Measurements from ENCODE around the gene GPER1. TPM values are rescaled to one million over a fixed set of nuclear protein-coding genes. Genes with fewer than 3 reads are reported as not detected.
A peak's percentile ranks its signal among the peaks of the same experiment; 100 is the strongest.
"Not testable (repeated sequence)": the region's sequence is repeated elsewhere in the genome, so short reads cannot be mapped to it uniquely, and the experiment has no call there.

Gene GPER1
- total RNA-seq, 2 experiments from 2014 or later, result 0.13 TPM; not detected in 1

DNA sequence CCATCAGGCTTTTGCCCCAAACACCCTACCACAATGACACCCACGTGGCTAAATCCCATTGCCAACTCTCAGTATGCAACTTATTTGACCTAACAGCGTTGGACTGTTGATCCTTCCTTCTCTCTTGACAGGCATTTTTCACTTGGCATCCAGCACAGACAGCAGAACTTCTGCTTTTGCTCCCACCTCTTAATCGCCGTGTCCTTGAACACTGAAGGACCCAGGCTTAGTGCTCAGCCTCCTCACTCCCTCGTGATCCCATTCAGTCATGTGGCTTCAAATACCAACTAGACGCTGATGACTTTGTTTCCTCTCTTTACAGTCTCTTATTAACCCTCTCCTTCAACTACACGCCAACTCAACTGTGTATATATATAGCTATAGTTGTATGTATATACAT is 47.0 kb downstream of the GPER1 start:
- Mint-ChIP-seq H3K27me3 (ENCODE audit: low read depth) (no peaks in the 10 kb centered on the region), H3K4me3 (no peak overlapping the region), H3K27ac (no peak overlapping the region), H3K36me3 (ENCODE audit: low read depth) (peaks cover 9% of the 10 kb centered on the region), H3K4me1 (ENCODE audit: low read depth) (peaks cover 21% of the 10 kb centered on the region), H3K9me3 (ENCODE audit: insufficient read depth) (peaks cover 5% of the 10 kb centered on the region)
- POLR2A ChIA-PET, result no interaction called here
- no peak for ATAC-seq
- DNase-seq, result no peak
- CTCF ChIA-PET, result no interaction called here

DNA sequence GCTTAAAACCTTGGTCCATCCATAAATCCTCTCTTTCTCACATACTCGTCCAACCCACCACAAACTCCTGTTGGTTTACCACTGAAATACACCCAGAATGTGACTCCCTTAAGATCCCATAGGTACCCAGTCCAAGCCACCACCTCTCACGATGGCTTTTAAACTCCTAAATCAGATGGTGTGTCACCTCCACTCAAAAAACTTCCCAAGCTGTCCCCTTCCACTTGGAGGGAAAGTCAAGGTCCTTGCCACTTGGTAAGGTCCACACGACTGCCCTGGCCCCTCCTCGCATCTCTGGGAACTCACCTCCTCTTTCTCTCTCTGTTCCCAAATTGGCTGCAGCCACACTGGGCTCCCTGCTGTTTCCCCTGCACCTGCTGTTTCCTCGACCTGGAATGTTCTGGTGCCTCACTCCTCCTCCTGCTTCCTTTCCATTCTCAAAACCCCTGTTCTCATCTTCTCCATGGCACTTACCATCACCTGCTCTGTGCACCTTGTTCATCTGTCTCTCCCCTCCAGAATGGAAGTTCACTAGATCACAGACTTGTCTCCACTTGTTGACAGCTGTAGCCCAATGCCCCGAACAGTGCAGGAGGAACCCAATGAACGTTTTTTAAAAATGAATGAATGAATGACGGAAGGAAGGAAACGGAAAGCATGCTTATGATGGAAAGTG is 49.1 kb downstream of the GPER1 start:
- Mint-ChIP-seq H3K9me3 (ENCODE audit: insufficient read depth) (peaks cover 1% of the 10 kb centered on the region), H3K36me3 (ENCODE audit: low read depth) (peaks cover 5% of the 10 kb centered on the region), H3K27ac (peak overlapping the region; percentile 72), H3K27me3 (ENCODE audit: low read depth) (no peaks in the 10 kb centered on the region), H3K4me1 (ENCODE audit: low read depth) (peaks cover 21% of the 10 kb centered on the region), H3K4me3 (peak overlapping the region; percentile 80)
- ATAC-seq (no peak), DNase-seq (no peak)
- POLR2A ChIA-PET, result interaction anchor here (1.8 kb wide), 1 partner anchor 23 kb away, joined by 9 read pairs; the partner anchor contains the start of gene ZFAND2A
- CTCF ChIA-PET, result interaction anchor here (0.6 to 3.7 kb wide), 12 partner anchors 24 to 295 kb away, joined by 3 to 29 read pairs (median 9); partner anchors contain the start of gene GPER1

DNA sequence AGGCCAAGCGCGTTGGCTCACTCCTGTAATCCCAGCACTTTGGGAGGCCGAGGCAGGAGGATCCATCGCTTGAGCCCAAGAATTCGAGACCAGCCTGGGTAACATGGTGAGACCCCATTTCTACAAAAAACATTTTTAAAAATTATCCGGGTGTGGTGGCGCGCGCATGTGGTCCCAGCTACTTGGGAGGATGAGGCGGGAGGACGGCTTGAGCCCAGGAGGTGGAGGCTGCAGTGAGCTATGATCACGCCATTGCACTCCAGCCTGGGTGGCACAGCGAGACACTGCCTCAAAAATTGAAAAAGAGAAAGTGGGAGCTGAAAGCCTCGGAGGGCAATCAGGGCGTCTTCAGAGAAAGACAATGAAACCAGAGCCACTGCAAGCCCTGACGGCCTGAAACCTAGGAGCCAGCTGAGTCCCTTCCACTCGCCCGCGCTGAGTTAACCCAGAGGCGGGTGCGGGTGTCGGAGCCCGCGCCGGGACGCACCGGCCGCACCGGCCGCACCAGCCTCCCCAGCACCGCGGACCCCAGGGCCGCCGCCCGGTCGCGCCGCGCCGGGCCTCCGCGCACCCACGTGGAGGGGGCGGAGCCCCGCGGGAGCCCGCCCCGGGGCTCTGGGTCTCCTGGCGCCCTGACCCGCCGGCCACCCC is 49.7 kb downstream of the GPER1 start:
- H3K27me3 Mint-ChIP-seq (ENCODE audit: low read depth), result no peaks in the 10 kb centered on the region
- ATAC-seq (peak; percentile 78), DNase-seq (peak; percentile 38)
- peak overlapping the region; percentile 92 for H3K27ac Mint-ChIP-seq
- ChIA-PET POLR2A (interaction anchor here (0.8 to 1.8 kb wide), 2 partner anchors 23 to 527 kb away, joined by 3 to 9 read pairs; partner anchors contain the start of gene ZFAND2A), CTCF (interaction anchor here (1.2 to 3.7 kb wide), 12 partner anchors 23 to 145 kb away, joined by 3 to 29 read pairs (median 9); partner anchors contain the start of genes GPER1 and GPR146)
- peak overlapping the region; percentile 80 for H3K4me3 Mint-ChIP-seq
- peaks cover 21% of the 10 kb centered on the region for H3K4me1 Mint-ChIP-seq (ENCODE audit: low read depth)
- H3K36me3 Mint-ChIP-seq (ENCODE audit: low read depth), result peaks cover 4% of the 10 kb centered on the region
- H3K9me3 Mint-ChIP-seq (ENCODE audit: insufficient read depth), result no peaks in the 10 kb centered on the region

DNA sequence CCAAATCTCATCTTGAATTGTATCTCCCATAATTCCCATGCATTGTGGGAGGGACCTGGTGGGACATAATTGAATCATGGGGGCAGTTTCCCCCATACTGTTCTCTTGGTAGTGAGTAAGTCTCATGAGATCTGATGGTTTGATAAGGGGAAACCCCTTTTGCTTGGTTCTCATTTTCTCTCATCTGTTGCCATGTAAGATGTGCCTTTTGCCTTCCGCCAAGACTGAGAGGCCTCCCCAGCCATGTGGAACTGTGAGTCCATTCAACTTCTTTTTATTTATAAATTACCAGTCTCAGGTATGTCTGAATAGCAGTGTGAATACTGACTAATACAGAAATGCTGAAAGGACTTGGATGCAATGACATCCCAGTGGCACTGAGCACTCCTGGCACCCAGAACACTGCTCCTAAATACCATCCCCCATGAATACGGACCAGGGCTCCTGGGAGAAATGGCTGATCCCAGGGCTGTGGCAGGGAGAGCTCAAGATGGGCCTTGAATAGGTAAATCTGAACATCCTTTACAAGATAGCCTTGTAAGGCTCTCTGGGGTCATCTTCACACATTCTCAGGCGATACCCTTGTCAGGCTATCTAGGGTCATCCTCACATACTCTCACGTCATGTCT is 52.7 kb downstream of the GPER1 start:
- no peak overlapping the region for H3K27ac Mint-ChIP-seq
- no peak for ATAC-seq
- no peaks in the 10 kb centered on the region for H3K9me3 Mint-ChIP-seq (ENCODE audit: insufficient read depth)
- no peak for DNase-seq
- H3K4me1 Mint-ChIP-seq (ENCODE audit: low read depth), result peaks cover 18% of the 10 kb centered on the region
- ChIA-PET POLR2A (no interaction called here), CTCF (no interaction called here)
- H3K36me3 Mint-ChIP-seq (ENCODE audit: low read depth), result no peaks in the 10 kb centered on the region
- no peak overlapping the region for H3K4me3 Mint-ChIP-seq
- H3K27me3 Mint-ChIP-seq (ENCODE audit: low read depth), result no peaks in the 10 kb centered on the region

DNA sequence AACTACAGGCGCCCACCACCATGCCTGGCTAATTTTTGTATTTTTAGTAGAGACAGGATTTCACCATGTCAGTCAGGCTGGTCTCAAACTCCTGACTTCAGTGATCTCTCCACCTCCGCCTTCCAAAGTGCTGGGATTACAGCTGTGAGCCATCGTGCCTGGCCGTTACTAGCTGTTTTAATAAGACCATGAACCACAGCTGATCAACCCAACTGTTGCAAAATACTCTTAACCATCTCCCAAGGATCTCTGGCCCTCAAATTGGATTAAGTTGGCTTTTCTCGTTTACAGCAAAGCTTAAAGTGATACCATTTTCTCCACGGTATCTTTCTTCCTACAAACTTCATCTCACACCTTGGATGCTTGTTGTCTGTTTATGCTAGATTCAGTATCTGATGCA is 53.7 kb downstream of the GPER1 start:
- Mint-ChIP-seq H3K36me3 (ENCODE audit: low read depth) (no peaks in the 10 kb centered on the region), H3K27ac (no peak overlapping the region), H3K27me3 (ENCODE audit: low read depth) (no peaks in the 10 kb centered on the region), H3K4me3 (no peak overlapping the region), H3K4me1 (ENCODE audit: low read depth) (peaks cover 17% of the 10 kb centered on the region), H3K9me3 (ENCODE audit: insufficient read depth) (no peaks in the 10 kb centered on the region)
- ChIA-PET CTCF (interaction anchor here (0.7 to 1.3 kb wide), 3 partner anchors 28 to 149 kb away, joined by 3 to 4 read pairs (median 4); no protein-coding TSS in a partner anchor), POLR2A (interaction anchor here (0.9 kb wide), 1 partner anchor 18 kb away, joined by 3 read pairs; the partner anchor contains the start of gene ZFAND2A)
- no peak for DNase-seq
- no peak for ATAC-seq

DNA sequence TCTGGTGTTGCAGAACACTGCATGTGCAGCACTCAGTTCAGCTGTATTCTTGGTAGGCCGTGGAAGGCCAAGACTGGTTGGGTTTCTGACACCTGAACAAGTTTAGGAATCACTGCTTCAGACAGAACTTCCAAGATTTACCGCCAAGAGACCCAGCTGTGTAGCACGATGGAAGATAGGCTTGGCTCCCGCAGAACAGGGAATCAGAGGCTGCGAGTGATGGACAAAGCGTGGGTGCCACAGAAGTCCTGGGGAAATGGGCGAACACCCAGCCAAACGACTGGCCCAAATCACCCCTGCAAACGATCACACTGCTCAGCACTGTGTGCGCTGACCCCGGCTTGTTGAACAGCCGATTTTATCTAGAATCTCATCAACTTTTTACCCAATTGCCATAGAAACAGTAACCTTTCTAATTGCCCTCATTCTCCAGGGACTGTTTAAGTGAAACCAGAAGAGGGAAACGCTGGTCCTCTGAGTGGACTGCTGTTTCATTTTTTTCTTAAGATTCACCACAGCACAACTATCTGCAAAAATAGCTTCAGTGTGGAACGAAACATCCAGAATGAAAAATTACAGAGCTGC is 54.2 kb downstream of the GPER1 start:
- POLR2A ChIA-PET, result interaction anchor here (0.9 kb wide), 1 partner anchor 18 kb away, joined by 3 read pairs; the partner anchor contains the start of gene ZFAND2A
- CTCF ChIA-PET, result interaction anchor here (1.1 to 2.2 kb wide), 4 partner anchors 27 to 149 kb away, joined by 4 to 12 read pairs (median 6); no protein-coding TSS in a partner anchor

DNA sequence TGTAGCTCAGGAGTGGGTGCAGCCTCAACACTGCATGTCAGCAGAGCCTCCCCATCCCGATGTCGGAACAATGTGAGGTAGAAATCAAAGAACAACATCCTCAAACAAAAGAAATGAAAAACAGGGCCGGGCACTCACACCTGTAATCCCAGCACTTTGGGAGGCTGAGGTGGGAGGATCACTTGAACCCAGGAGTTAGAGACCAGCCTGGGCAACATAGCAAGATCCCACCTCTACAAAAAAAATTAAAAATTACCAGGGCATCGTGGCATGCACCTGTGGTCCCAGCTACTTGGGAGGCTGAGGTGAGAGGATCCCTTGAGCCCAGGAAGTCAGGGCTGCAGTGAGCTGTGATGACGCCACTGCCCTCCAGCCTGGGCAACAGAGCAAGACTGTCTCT is 55.1 kb downstream of the GPER1 start:
- ChIA-PET CTCF (interaction anchor here (1.9 to 2.2 kb wide), 2 partner anchors 57 to 150 kb away, joined by 7 to 12 read pairs; no protein-coding TSS in a partner anchor), POLR2A (interaction anchor here (1.3 kb wide), 1 partner anchor 18 kb away, joined by 3 read pairs; no protein-coding TSS in a partner anchor)
- H3K27ac Mint-ChIP-seq, result not testable (repeated sequence)

More for the DNA sequence above, 54.2 kb downstream of the GPER1 start:
- no peaks in the 10 kb centered on the region for H3K36me3 Mint-ChIP-seq (ENCODE audit: low read depth)
- ATAC-seq (no peak), DNase-seq (no peak)
- no peak overlapping the region for H3K4me3 Mint-ChIP-seq
- no peaks in the 10 kb centered on the region for H3K27me3 Mint-ChIP-seq (ENCODE audit: low read depth)
- no peak overlapping the region for H3K27ac Mint-ChIP-seq
- no peaks in the 10 kb centered on the region for H3K9me3 Mint-ChIP-seq (ENCODE audit: insufficient read depth)
- peaks cover 12% of the 10 kb centered on the region for H3K4me1 Mint-ChIP-seq (ENCODE audit: low read depth)

More for the DNA sequence above, 55.1 kb downstream of the GPER1 start:
- H3K9me3 Mint-ChIP-seq (ENCODE audit: insufficient read depth); H3K27me3 Mint-ChIP-seq (ENCODE audit: low read depth); H3K4me3 Mint-ChIP-seq; H3K4me1 Mint-ChIP-seq (ENCODE audit: low read depth); H3K36me3 Mint-ChIP-seq (ENCODE audit: low read depth); DNase-seq; ATAC-seq: not testable (repeated sequence)

Other genes starting within 250 kb of the GPER1 start
- 10 to 100 TPM; 32.2 to 38.3 TPM for gene GET4, start 211.6 kb upstream of the GPER1 start, total RNA-seq
- gene ADAP1, start 133.4 kb upstream of the GPER1 start, total RNA-seq, result 10 to 100 TPM; 24.2 to 28.6 TPM
- 10 to 100 TPM; 16.8 to 18.2 TPM for gene COX19, start 112.6 kb upstream of the GPER1 start, total RNA-seq
- gene CYP2W1, start 104.9 kb upstream of the GPER1 start, total RNA-seq, result not detected
- 1 to 10 TPM; 2.7 to 3.1 TPM for gene GPR146, start 43.6 kb upstream of the GPER1 start, total RNA-seq
- 10 to 100 TPM; 25.6 to 26.0 TPM for gene ZFAND2A, start 72.1 kb downstream of the GPER1 start, total RNA-seq
- gene UNCX, start 144.8 kb downstream of the GPER1 start, total RNA-seq, result not detected

Measured in activated CD8-positive, alpha-beta T cell treated with anti-CD3 and anti-CD28 coated beads, Interleukin-2, amount 10 ng/mL, durations not matched to agents 7 days and 5 days (primary cell).